ENCODE results near the gene RDX. TPM values are rescaled to one million over a fixed set of nuclear protein-coding genes. Genes with fewer than 3 reads are reported as not detected.

RDX gene
- total and polyA plus RNA-seq, 2 of the 13 experiments (the other 11 are each of a cell fraction or from before 2014, with no cell fraction given): 20.7 to 63.1 TPM

- no peak for TF ChIP-seq ZNF609 (CRISPR knock-in tag; IDR thresholded peaks at IDR 0.05; ENCODE audit: borderline replicate concordance)
- no peak for TF ChIP-seq CSRNP2 (CRISPR knock-in tag; conservative IDR thresholded peaks at IDR 0.05; ENCODE audit: low read depth)
- TF ChIP-seq BRD4 (CRISPR knock-in tag; IDR thresholded peaks at IDR 0.05): no peak
- no peak for TF ChIP-seq FOXO4 (CRISPR knock-in tag; conservative IDR thresholded peaks at IDR 0.05)
- TF ChIP-seq TBX3 (IDR thresholded peaks at IDR 0.05; ENCODE audit: borderline replicate concordance): no peak
- peak; percentile 50; the same call in 1 of the 2 replicates for TF ChIP-seq GATAD2A (CRISPR knock-in tag; IDR thresholded peaks at IDR 0.05)
- TF ChIP-seq AHDC1 (CRISPR knock-in tag; IDR thresholded peaks at IDR 0.05; ENCODE audit: borderline replicate concordance): no peak
- TF ChIP-seq, protein P1, sequence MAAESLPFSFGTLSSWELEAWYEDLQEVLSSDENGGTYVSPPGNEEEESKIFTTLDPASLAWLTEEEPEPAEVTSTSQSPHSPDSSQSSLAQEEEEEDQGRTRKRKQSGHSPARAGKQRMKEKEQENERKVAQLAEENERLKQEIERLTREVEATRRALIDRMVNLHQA (CRISPR knock-in tag; IDR thresholded peaks at IDR 0.05): no peak
- TF ChIP-seq ZNF281 (CRISPR knock-in tag; IDR thresholded peaks at IDR 0.05; ENCODE audit: borderline replicate concordance): no peak
- TF ChIP-seq RFXANK (CRISPR knock-in tag; IDR thresholded peaks at IDR 0.05): no peak
- peak; percentile 78 for TF ChIP-seq KAT2B (IDR thresholded peaks at IDR 0.05; ENCODE audit: borderline replicate concordance, low read depth, low read length)
- peak; percentile 74 for TF ChIP-seq FOSL2 (CRISPR knock-in tag; IDR thresholded peaks at IDR 0.05)
- no peak for TF ChIP-seq NR2F2 (IDR thresholded peaks at IDR 0.05; ENCODE audit: borderline replicate concordance, low read depth)
Measured at GRCh38 chr11:110185121-110185591, 111.3 kb downstream of the RDX start (continued).

Measured in HepG2 (cell line).